ENCODE results near the gene RCHY1.
"Not testable (repeated sequence)": the region's sequence is repeated elsewhere in the genome, so short reads cannot be mapped to it uniquely, and the experiment has no call there.

DNA sequence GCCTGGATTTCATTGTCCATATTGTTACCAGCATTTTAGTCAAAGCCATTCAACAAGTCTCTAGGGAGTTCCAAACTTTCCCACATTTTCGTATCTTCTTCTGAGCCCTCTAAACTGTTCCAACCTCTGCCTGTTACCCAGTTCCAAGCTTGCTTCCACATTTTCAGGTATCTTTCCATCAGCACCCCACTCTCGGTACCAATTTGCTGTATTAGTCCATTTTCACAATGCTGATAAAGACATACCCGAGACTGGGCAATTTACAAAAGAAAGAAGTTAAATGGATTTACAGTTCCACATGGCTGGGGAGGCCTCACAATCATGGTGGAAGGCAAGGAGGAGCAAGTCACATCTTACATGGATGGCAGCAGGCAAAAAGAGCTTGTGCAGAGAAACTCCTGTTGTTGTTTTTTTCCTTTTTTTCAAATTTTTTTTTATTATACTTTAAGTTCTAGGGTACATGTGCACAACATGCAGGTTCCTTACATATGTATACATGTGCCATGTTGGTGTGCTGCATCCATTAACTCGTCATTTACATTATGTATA lies 19.2 kb upstream of the RCHY1 start:
- not testable (repeated sequence) for TF ChIP-seq CTCF (IDR thresholded peaks at IDR 0.05); POLR2AphosphoS5 (IDR thresholded peaks at IDR 0.05; ENCODE audit: low read depth, low read length); REST (IDR thresholded peaks at IDR 0.05; ENCODE audit: insufficient read depth in 1 of 2, low read depth in 2 of 2, low read length in 1 of 2); SIN3A (IDR thresholded peaks at IDR 0.05; ENCODE audit: borderline replicate concordance, insufficient read depth, low read depth, low read length)

Measured in Panc1 (cell line).